ENCODE data around the gene CACNA2D3.

CACNA2D3 gene

DNA sequence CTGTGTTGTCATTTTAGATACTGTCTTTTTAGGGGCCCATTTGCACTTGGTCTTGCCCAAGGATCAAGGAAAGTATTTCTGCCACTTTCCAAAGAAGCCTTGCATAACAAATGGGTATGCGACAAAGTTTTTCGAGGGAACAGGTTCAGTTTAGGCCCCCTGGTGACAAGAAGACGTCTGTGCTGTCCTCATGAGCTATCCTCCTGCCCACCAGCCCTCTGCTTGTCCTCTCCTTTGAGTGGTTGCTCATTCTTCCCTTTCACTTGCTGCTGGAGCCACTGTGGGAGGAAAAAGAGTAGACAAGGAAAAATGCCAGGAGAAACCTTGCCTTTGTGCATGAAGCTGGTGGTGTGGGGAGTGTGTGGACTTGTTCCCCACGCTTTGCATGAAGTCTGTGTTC is 171.9 kb downstream of the CACNA2D3 start:
- DNase-seq, result no peak

DNA sequence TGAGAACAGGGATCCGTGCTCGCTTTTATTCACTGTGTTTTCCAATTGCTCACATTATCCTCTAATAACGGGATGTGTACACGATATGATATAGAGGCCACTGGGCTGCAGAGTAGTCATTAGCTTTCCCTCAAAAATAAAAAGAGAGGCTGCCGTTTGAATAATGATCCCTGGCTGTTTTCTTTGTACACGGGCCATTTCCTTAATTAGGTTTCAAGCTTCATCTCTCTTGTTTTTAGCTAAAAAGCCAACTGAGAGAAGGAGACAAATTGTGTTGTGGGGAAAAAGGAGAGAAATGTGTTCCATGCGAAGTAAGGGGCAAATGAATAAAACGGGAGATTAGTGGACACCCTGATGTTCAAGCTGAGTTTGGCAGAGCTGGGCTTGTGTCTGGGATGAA is 174.2 kb downstream of the CACNA2D3 start:
- no peak for DNase-seq

DNA sequence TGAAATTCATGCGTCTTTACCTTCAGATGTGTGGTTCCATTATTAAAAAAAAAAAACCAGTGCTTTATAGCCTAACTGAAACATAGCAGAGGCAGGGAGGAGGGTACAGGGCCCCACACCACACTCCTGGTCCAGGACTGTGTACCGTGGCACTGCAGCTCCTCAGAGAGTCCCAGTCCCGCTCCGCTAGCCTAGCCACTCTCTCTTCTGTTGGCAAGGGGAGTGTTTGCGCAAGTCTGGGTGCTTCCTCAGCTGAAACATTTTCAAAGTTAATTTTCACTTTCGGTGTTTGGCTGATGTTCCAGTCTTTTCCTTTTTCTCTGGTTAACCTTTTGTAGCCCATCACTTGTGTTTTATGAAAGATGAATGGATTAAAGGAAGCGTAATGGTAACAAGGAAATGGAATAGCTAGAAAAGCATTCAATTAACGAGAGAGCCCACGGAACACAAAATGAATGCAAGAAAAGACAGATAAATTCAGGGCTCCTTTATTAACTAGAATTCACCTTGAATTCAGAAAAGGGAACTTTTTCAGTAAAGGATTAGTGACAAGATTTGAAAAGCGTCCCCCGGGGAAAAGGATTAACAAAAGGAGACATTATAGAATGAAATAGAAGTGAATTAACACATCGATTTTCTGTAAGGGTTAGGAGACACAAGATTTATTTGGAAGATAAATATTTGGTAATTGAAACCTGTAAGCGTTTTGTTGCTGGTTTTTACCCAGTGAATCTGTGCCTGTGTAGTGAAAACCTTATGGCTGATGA is 177.0 kb downstream of the CACNA2D3 start:
- DNase-seq, result no peak

DNA sequence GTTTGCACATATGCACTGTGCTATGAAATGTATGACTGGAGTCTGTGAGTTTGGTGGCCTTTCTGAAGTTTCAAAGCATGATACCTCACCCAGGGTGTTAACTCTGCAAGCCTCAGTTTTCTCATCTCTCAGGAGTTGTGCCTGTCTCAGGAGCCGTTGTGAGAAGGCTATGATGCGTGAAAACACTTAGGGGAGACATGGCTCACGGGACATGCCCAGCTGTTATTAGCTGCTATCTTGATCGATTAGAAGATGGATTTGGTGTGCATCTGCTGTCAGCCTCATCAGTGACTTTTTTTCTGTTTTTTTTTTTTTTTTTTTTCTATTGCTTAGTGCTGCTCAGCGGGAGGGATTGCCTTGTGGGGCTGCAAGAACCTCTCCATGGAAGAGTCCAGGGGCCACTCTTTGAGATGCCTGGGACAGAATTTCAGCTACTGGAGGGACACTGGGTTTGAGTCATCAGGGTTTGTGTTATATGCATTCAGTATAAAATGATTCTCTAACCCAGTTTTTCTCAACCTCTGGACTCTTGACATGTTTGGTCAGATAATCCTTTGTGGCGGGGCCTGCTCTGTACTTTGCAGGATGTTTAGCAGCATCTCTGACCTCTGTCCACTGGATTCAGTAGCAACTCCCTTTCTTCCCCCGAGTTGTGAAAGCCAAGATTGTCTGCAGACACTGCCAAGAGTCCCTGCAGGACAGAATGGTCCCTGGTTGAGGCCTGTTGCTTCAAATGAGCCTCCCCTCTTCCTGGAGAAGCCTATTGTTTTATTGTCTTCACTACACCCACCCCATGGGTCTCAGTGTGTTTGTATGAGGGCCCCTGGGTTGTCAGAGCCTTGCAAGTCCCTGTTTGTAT is 181.4 kb downstream of the CACNA2D3 start:
- DNase-seq, result no peak

DNA sequence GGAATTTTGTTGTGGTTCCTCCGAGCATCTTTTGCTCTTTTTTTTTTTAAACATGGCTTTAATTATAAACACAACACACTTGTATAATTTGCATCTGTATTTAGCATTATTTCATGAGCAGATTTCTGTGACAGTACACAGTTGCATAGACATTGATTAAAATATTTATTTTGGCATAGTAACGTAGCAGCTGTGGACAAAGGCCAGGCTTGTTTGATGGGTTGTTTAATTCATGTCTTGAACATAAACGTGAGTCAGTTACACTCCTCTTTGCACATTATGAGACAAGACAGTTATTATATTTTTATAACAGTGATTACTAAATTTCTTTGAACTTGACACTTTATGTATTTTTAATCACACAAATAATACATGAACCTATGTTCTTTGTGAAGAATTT is 182.5 kb downstream of the CACNA2D3 start:
- DNase-seq, result no peak

DNA sequence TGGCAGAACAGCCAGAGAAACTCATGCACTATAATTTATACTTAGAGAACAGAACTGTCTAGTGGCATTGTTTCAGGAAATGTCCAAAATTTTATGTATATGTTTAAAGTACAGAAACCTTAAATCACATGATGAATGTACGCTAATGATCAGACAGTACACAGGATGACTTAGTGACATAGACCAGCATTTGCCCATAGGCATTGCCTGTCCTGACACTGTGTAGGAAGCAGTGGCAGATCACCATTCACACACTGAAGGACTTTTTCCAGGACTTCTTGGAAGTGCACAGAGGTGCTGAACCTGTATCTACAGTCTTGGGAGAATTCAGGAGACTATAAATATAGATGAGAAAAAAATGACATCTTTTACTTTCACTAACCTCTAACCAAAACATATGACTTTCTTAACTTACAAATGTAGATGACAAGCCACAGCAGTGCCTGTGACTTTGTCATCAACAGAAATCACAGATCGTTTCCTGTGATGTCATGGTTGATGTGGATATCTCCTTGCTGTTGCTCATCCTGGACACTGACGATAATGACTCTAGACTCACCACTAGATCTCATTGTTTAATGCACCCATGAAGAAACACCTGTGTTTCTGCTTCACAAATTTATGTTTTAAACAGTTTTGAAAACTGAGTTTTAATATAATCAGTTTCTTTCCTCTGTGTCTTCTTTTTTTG is 183.2 kb downstream of the CACNA2D3 start:
- no peak for DNase-seq

DNA sequence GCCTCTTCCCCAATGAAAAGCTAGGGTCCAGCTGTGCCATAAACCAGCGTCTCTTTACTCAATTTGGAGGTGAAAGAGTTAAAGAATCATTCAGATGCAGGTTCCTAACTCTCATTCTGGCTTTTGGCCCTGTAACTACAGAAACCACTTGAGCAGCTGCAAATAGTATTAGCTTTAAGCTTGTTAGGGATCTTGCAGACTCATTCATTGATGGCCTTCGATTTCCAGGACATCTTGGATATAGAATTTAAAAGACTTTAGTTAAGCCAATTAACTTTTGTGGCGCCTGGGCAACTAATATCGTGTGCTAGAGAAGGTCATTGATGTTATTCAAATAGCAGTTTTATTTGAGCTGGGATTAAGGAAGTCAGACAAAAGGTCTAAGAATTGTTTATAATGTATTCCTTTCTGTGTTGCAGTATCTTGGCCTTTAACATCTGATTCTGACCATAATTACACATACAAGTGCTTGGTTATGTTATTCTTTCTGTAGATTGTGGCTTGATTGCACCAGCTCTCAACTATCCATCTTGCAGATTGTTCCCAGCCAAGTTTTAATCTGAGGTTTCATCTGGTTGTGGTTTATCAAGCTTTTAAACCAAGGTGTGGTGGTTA is 185.3 kb downstream of the CACNA2D3 start:
- DNase-seq, result no peak

DNA sequence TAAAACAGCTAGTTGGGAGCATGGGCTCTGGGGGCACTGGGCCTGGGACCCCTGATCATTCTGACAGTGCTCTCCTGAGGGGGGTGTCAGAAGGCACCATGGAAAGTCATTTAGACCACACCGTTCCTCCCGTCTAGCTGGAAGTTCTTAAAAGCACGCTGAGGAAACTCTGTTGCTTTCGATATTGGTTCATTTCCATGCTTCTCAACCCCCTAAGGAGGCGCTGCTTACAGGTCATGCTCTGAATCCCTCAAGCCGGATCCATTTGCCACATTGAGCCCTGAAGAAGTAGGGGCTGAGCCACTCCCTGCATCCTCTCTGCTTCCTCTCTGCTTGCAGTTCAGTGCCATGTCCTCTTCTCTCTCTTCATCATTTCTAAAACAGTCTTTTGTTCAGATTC is 187.2 kb downstream of the CACNA2D3 start:
- no peak for DNase-seq

DNA sequence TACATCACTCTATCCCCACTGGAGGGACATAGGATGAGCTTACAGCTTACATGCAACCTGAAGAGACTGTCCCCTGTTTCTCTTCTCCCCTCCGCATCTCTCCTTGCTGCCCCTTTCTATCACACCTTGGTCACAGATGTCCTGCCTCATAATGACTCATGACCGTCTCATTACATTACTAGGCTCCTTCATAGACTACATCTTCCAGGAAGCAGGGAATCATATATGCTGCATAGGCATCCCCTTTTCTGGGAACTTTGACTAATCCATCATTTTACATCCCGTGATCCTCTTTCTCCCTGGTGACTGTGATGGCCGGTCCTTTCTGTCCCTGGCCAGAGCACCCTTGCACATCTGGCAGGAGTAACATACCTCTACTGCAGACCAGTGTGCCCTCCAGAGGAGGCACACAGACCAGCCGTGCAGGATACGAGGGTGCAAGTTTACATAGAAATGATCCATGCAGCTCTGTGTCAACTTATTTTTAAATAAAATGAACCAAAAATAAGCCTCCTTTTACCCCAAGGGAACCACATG is 188.9 kb downstream of the CACNA2D3 start:
- DNase-seq, result no peak

DNA sequence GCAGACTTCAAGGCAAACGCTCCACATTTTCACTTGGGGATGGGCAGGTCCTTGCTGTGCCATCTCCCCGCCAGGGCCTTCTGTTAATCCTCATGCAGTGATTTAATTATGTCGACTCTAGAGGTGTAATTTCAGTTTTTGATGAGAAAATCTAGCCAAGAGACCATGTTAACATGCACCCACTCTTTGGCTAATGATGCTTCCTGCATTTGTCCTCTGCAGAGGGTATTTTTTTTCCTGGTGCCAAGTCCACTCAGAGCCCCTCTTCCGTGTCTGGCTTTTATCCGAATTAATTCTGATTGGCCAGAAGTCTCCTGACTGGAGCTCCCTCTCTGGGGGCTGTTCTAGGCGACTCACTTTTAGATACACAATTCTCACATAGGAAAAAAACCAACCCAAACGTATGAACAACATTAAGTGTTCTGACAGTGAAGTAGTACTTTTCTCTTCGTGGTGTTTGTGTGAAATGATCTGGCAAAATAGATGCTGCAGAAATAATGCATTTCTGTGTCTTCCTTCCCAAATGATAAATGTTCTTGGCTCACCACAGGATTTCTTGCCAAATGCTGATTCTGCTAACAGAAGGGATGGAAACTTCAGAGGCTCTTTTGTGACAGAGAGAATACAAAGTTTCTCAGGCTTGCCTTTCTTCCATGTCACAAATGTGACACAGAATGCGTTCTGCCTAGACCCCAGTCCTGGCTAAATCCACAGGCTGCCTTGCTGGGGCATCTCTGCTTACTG is 190.0 kb downstream of the CACNA2D3 start:
- DNase-seq, result no peak

DNA sequence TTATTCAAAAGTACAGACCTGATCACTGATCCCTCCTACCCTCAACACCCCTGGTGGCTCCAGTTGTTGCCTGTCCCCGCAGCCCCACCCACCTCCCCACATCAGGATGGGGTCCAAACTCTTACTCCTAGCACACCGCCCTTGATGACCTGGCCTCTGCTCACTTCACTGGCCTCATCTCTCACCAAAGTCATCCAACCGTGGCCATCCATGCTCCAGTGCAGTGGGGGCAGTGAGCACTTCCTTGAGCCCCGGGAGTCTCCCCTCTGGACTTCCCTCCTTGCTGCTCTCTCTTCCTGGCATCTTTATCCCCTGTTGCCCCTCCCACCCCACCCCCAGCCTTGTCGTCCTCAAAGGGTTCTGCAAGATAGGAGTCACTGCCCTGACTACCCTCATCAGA is 191.1 kb downstream of the CACNA2D3 start:
- DNase-seq, result no peak

DNA sequence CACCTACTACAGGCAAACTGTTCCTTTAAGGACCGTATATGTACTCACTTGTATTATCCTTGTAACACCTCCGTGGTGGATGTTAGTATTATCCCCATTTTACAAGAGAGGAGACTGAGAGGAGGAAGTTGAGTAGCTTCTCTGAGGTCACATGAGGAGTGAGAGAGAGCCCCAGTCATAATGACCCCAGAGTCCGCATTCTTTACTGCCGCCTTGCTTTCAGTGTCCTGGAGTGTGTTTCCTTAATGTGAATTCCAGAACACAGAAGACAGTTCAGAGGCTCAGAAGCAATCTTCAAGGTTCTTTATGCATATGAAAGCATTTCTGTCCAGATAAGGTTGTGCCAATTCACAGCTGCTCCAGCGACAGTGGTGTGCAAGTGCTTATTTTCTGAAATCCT is 199.2 kb downstream of the CACNA2D3 start:
- no peak for DNase-seq

DNA sequence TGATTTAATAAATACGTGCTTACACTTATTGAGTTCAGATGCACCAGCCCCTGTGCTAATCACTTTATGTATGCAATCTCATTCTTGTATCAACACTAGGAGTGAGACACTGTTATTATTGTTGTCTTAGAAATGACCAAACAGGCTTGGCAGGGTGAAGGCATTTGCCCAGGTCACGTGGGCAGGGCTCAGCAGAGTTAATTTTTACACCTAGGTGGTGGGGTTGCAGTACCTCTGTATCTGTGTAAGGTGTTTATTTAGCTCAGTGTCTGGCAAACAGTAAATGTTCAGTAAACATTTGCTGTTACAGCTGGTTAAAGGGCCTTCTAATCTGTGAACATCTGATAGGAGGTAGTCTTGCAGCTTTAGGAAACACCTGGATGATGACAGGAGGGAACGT is 200.0 kb downstream of the CACNA2D3 start:
- no peak for DNase-seq

DNA sequence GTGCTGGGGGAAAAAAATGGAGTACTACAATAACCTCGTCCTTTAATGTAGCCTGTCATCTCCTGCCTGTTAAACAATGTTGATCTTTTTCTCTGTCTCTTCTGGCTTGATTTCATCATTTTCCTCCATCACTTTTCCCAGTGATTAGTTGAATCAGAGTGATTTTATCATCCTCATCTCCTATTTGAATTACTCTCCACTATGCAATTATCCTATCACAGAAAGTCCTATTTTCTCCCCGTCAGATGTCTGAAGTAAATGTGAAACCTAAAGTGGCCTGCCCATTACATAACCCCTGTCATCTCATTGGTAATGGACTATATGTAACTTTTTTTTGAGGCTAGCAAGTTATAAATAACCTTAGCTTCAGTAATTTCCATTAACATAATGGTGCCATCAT is 201.8 kb downstream of the CACNA2D3 start:
- DNase-seq, result no peak

DNA sequence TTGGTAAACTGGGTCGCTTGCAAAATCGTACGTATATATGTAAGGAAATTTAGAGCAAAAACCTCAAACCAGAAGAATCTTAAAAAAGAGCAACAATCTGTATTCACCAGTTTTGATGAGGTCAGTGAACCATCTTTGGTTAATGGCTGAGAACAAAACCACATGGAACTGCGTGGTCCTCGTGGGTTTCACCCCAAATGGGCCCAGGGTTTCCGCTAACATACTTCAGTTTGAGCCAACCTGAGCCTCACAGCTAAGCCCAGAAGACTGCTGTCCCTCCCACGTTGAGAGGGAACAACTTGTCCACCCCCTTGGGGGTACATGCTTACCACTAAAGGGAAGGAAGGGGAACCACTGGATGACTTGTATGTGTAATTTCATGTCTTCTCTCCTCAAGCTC is 204.6 kb downstream of the CACNA2D3 start:
- no peak for DNase-seq

DNA sequence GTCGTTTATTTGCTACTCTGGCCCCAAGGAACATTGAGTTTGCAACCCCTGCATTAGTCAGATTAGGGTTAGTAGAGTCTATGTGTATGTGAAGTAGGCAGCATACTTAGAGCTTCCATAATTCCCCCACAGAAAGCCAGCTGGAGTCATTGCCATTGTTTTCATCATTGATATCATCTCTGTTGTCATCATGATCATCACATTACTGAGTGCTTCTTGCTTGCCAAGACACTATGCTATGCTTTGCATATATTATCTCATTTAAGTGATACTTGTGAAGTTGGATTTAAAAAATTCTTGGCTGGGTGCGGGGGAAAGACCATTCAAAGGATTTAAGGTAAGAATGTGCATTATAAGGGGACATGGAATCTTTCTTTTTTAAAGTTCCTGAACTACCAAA is 209.0 kb downstream of the CACNA2D3 start:
- DNase-seq, result no peak

DNA sequence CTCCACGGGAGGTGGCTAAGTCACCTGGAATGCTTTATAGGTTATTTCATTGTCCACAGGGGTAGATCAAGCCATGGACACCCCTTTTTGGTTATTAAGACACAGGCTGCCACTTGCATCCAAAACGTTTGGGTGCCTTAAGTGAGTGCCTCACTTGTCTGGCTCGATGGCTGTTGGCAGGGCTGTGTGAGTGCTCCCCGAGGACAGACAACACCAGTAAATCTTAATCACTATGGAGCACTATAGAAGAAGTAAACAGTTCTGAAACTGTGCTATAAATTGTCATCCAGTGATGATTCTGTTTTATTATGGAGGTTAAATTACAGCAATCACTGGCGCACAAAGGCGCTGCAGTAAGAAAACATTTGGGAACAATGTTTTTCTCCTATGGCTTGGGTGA is 215.5 kb downstream of the CACNA2D3 start:
- no peak for DNase-seq

DNA sequence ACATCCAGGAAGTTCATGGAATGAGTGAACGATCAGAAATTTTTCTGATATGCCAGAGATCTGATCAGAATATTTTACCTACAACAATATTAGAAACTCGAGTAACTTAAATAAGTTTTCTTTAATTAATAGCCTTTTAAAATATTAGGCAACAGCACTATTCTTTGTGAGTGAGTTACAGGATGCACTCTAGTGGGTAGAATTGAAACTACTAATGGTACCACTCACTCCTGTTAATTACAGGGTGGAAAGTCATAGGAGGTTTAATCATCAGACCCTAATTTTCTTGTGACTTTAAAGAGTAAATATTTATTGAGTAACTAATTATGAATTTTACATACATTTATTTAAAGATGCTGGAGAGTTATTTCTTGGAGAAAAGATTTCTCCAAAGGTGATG is 217.3 kb downstream of the CACNA2D3 start:
- no peak for DNase-seq

DNA sequence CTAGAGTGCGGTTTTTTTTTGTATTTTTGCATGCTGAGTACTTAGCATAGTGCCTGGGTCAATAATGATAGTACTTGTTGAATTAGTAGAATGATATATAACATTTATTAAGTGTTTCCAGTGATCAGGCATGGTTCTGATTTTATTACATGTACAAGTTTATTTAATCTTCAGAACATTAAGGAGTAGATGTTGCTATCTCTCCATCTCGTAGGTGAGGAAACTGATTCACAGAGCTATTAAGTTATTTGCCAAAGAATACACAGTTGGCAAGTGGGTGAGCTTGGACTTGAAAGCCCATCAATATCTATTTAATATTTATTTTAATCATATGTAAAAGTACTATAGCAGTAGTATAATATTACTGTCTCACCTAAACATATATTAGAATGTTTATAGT is 219.5 kb downstream of the CACNA2D3 start:
- DNase-seq, result no peak

DNA sequence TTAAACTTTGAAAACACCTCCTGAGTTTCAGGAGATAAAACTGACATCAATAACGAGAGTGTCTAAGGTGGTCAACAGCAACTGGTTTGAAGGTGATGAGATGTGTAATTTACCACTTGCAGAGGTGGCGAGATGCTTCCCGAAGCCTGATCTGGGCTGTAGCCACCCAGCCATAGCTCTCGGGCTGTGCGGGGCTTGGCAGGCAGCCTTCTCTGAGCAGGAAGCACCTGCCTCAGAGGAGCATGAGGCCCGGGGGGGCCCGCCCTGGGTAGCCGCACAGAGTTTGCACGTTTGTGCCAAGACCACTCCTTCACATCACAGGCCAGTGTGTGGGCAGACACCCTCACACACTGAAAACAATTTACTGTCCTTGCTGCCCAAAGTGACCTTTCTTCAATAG is 220.3 kb downstream of the CACNA2D3 start:
- DNase-seq, result no peak

DNA sequence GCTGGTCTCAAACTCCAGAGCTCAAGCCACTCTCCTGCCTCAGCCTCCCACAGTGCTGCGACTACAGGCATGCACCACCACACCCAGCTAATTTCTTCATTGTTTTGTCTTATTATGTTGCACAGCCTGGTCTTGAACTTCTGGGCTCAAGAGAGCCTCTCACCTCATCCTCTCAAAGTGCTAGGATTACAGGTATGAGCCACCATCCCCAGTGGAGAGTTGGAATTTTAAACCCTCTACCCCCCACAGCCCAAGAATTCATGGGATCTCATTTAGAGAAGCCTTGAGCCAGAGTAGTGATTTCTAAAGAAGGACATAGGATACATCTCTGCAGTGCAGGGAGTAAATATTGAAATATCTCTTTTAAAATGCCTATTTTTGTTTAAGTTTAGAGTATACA is 221.1 kb downstream of the CACNA2D3 start:
- DNase-seq, result no peak

DNA sequence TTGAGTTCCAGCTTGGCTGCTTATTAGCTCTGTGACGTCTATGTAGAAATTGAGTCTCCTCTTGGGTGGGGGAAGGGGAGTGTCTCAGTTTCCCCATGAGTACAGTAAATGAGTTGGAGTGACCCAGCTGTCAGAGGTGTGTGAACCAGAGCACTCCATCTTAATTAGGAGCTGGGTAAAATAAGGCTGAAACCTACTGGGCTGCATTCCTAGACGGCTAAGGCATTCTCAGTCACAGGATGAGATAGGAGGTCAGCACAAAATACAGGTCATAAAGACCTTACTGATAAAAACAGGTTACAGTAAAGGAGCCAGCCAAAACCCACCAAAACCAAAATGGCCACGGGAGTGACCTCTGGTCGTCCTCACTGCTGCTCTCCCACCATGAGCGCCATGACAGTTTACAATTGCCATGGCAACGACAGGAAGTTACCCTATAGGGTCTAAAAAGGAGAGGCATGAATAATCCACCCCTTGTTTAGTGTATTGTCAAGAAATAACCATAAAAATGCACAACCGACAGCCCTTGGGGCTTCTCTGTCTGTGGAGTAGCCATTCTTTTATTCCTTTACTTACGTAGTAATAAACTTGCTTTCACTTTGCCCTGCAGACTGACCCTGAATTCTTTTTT is 222.4 kb downstream of the CACNA2D3 start:
- DNase-seq, result no peak
